K562 (cell line): ENCODE results near the gene ASIC3. TPM values are rescaled to one million over a fixed set of nuclear protein-coding genes. Genes with fewer than 3 reads are reported as not detected.

Experiments used
- CHD1 ChIP-seq: fragments of 200-600 bp; sonication (generic); IDR thresholded peaks from one replicate; pipeline ENCODE4 v1.6.1; 2012; ENCODE audit warnings: mild to moderate bottlenecking, moderate library complexity, low read length, inconsistent platforms
- CTCF ChIP-seq, 3 experiments: IDR thresholded peaks in 2 of 3; conservative IDR thresholded peaks in 1 of 3; 2 replicates each; pipeline ENCODE4 v1.5.1; 2011 to 2012; ENCODE audit warnings: low read length in 3 of 3, mild to moderate bottlenecking in 3 of 3, control low read depth in 2 of 3, improper control_type of control experiment in 1 of 3, inconsistent platforms in 1 of 3, low read depth in 1 of 3, mixed read lengths in 1 of 3, moderate library complexity in 1 of 3; ENCODE audit not compliant: insufficient read depth in 2 of 3
- FOXK2 ChIP-seq, 2 experiments: fragments of 450-650 bp; IDR thresholded peaks in 1 of 2; conservative IDR thresholded peaks in 1 of 2; 2 replicates each; pipeline ENCODE4 v1.6.1; 2016; ENCODE audit warnings: low read depth in 2 of 2, mild to moderate bottlenecking in 1 of 2
- MAZ ChIP-seq, 2 experiments: fragments of 450-650 bp in 1 of 2; sonication (generic) in 1 of 2; formaldehyde crosslinking; IDR thresholded peaks in 1 of 2; conservative IDR thresholded peaks in 1 of 2; 2 replicates each; pipeline versions ENCODE4 v1.4.0 to v1.5.0; 2020; ENCODE audit warnings: mild to moderate bottlenecking in 1 of 2, missing genetic modification reagents in 1 of 2
- MED1 ChIP-seq: sonication (generic); formaldehyde crosslinking; IDR thresholded peaks from 2 replicates; pipeline ENCODE4 v1.8.1; 2023; ENCODE audit warnings: missing genetic modification reagents, borderline replicate concordance
- NELFE ChIP-seq: IDR thresholded peaks from 2 replicates; pipeline ENCODE4 v1.6.1; 2011; ENCODE audit warnings: mild to moderate bottlenecking; ENCODE audit not compliant: insufficient read depth, insufficient read length
- PRMT5 ChIP-seq: sonication (generic); formaldehyde crosslinking; IDR thresholded peaks from 2 replicates; pipeline ENCODE4 v1.5.0; 2020; ENCODE audit warnings: missing genetic modification reagents
- RCOR1 ChIP-seq, 2 experiments: IDR thresholded peaks; 2 replicates each; pipeline ENCODE4 v1.6.1; 2012; ENCODE audit warnings: low read depth in 2 of 2, low read length in 2 of 2, borderline replicate concordance in 1 of 2, improper control_type of control experiment in 1 of 2
- RFX5 ChIP-seq: IDR thresholded peaks from 2 replicates; pipeline ENCODE4 v1.6.1; 2011; ENCODE audit warnings: low read depth, mild to moderate bottlenecking, improper control_type of control experiment, low read length
- SMARCA4 ChIP-seq: fragments of 450-650 bp; IDR thresholded peaks from 2 replicates; pipeline ENCODE4 v1.6.1; 2016
- SMC3 ChIP-seq: conservative IDR thresholded peaks from 2 replicates; pipeline ENCODE4 v1.6.1; 2011; ENCODE audit warnings: low read depth, low read length, improper control_type of control experiment; ENCODE audit not compliant: insufficient read depth
- TFE3 ChIP-seq: fragments of 450-650 bp; formaldehyde crosslinking; IDR thresholded peaks from 2 replicates; pipeline ENCODE4 v1.4.0; 2020; ENCODE audit warnings: mild to moderate bottlenecking, mixed read lengths
- ZNF197 ChIP-seq: fragments of 200-800 bp; sonication (Bioruptor generic); IDR thresholded peaks from 2 replicates; pipeline ENCODE4 v1.6.1; 2016; ENCODE audit warnings: low read depth, missing genetic modification characterization, missing compliant biosample characterization
- ZNF551 ChIP-seq: fragments of 250-450 bp; sonication (Bioruptor Pico); IDR thresholded peaks from 2 replicates; pipeline ENCODE4 v1.5.0; 2021; ENCODE audit warnings: mild to moderate bottlenecking, moderate library complexity
- ZNF707 ChIP-seq: fragments of 250-450 bp; sonication (Bioruptor Pico); conservative IDR thresholded peaks from 2 replicates; pipeline ENCODE4 v1.8.0; 2022; ENCODE audit warnings: inconsistent platforms, mild to moderate bottlenecking, moderate library complexity
- polyA plus RNA-seq, 8 experiments: library from polyadenylated mRNA; depleted of rRNA in 4 of 8; stranded (reverse) in 5 of 8; unstranded in 3 of 8; fragments of >200 nt; fragmentation: Nextera tagmentation in 2 of 8; fragmentation: Illumina TruSeq in 1 of 8; extraction: Ambion mirVana in 2 of 8; extraction: Trizol in 1 of 8; gene quantifications; 2 replicates each; pipeline versions ENCODE4 v1.2.1 to v1.2.3, GENCODE V29; 2011 to 2014; ENCODE audit warnings: inconsistent platforms in 1 of 8, missing spikeins in 1 of 8
- total RNA-seq, 7 experiments: library from RNA; depleted of rRNA in 6 of 7; stranded (reverse); fragments of >200 nt in 6 of 7; fragmentation: Illumina TruSeq in 2 of 7; extraction: Trizol in 2 of 7; gene quantifications; 2 replicates each; pipeline versions ENCODE4 v1.2.1 to v1.2.3, GENCODE V29; 2011 to 2021; ENCODE audit warnings: low replicate concordance in 1 of 7
- TF ChIP-seq, protein P1 (sequence below): fragments of 250-450 bp; sonication (Bioruptor Pico); IDR thresholded peaks from 2 replicates; pipeline ENCODE4 v1.8.0; 2021; ENCODE audit warnings: mild to moderate bottlenecking, moderate library complexity
- TF ChIP-seq, protein P2 (sequence below): fragments of 250-450 bp; sonication (Bioruptor Pico); IDR thresholded peaks from 2 replicates; pipeline ENCODE4 v1.4.0; 2020

ASIC3 gene
- total and polyA plus RNA-seq, 9 of the 15 experiments (the other 6 are each of a cell fraction or from before 2014, with no cell fraction given): 0.11 to 5.0 (median 0.87) TPM

- TF ChIP-seq SMC3 (peak; percentile 85), SMARCA4 (peak; percentile 90), RFX5 (no peak), FOXK2 (conservative IDR thresholded peaks at IDR 0.05 in 1 of 2, IDR thresholded peaks at IDR 0.05 in 1 of 2; ENCODE audit: low read depth in 2 of 2) (peak; percentile 45 to 64; a peak in 2 of 4 replicates), TFE3 (CRISPR knock-in tag) (0 out of 2 replicates have a peak, but pooled peaks have one; percentile 2), ZNF197 (CRISPR knock-in tag) (no peak), CHD1 (peak; percentile 99), MED1 (CRISPR knock-in tag) (no peak), PRMT5 (CRISPR knock-in tag) (no peak), ZNF551 (CRISPR knock-in tag) (no peak), RCOR1 (IDR thresholded peaks at IDR 0.05; ENCODE audit: borderline replicate concordance in 1 of 2, low read depth in 2 of 2, low read length in 2 of 2) (peak in 1 of 2 experiments; percentile 54; a peak in 1 of 4 replicates), ZNF707 (CRISPR knock-in tag) (no peak), CTCF (IDR thresholded peaks at IDR 0.05 in 2 of 3, conservative IDR thresholded peaks at IDR 0.05 in 1 of 3; ENCODE audit: insufficient read depth in 2 of 3, low read depth in 1 of 3, low read length in 3 of 3) (peak; percentile 95 to 100 (median 98)), NELFE (no peak), MAZ (CRISPR knock-in tag; conservative IDR thresholded peaks at IDR 0.05 in 1 of 2, IDR thresholded peaks at IDR 0.05 in 1 of 2) (peak; percentile 78 to 97; a peak in 3 of 4 replicates)
- TF ChIP-seq, protein P1, sequence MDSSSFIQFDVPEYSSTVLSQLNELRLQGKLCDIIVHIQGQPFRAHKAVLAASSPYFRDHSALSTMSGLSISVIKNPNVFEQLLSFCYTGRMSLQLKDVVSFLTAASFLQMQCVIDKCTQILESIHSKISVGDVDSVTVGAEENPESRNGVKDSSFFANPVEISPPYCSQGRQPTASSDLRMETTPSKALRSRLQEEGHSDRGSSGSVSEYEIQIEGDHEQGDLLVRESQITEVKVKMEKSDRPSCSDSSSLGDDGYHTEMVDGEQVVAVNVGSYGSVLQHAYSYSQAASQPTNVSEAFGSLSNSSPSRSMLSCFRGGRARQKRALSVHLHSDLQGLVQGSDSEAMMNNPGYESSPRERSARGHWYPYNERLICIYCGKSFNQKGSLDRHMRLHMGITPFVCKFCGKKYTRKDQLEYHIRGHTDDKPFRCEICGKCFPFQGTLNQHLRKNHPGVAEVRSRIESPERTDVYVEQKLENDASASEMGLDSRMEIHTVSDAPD: no peak
- TF ChIP-seq, protein P2, sequence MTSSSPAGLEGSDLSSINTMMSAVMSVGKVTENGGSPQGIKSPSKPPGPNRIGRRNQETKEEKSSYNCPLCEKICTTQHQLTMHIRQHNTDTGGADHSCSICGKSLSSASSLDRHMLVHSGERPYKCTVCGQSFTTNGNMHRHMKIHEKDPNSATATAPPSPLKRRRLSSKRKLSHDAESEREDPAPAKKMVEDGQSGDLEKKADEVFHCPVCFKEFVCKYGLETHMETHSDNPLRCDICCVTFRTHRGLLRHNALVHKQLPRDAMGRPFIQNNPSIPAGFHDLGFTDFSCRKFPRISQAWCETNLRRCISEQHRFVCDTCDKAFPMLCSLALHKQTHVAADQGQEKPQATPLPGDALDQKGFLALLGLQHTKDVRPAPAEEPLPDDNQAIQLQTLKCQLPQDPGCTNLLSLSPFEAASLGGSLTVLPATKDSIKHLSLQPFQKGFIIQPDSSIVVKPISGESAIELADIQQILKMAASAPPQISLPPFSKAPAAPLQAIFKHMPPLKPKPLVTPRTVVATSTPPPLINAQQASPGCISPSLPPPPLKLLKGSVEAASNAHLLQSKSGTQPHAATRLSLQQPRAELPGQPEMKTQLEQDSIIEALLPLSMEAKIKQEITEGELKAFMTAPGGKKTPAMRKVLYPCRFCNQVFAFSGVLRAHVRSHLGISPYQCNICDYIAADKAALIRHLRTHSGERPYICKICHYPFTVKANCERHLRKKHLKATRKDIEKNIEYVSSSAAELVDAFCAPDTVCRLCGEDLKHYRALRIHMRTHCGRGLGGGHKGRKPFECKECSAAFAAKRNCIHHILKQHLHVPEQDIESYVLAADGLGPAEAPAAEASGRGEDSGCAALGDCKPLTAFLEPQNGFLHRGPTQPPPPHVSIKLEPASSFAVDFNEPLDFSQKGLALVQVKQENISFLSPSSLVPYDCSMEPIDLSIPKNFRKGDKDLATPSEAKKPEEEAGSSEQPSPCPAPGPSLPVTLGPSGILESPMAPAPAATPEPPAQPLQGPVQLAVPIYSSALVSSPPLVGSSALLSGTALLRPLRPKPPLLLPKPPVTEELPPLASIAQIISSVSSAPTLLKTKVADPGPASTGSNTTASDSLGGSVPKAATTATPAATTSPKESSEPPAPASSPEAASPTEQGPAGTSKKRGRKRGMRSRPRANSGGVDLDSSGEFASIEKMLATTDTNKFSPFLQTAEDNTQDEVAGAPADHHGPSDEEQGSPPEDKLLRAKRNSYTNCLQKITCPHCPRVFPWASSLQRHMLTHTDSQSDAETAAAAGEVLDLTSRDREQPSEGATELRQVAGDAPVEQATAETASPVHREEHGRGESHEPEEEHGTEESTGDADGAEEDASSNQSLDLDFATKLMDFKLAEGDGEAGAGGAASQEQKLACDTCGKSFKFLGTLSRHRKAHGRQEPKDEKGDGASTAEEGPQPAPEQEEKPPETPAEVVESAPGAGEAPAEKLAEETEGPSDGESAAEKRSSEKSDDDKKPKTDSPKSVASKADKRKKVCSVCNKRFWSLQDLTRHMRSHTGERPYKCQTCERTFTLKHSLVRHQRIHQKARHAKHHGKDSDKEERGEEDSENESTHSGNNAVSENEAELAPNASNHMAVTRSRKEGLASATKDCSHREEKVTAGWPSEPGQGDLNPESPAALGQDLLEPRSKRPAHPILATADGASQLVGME (CRISPR knock-in tag): peak; percentile 47; the same call in 1 of the 2 replicates
Measured at GRCh38 chr7:151017953-151018420, 30.3 kb upstream of the ASIC3 start (continued).
